GM12873 (cell line): Measurements from ENCODE around the gene SRCIN1.

Experiments
- TF ChIP-seq, protein P1 (sequence below): IDR thresholded peaks from 2 replicates; pipeline ENCODE4 v1.5.1; 2012; ENCODE audit warnings: low read depth, mild to moderate bottlenecking, moderate library complexity, low read length, control low read depth; ENCODE audit not compliant: insufficient read depth; ENCODE audit errors: missing control alignments

SRCIN1 gene

DNA sequence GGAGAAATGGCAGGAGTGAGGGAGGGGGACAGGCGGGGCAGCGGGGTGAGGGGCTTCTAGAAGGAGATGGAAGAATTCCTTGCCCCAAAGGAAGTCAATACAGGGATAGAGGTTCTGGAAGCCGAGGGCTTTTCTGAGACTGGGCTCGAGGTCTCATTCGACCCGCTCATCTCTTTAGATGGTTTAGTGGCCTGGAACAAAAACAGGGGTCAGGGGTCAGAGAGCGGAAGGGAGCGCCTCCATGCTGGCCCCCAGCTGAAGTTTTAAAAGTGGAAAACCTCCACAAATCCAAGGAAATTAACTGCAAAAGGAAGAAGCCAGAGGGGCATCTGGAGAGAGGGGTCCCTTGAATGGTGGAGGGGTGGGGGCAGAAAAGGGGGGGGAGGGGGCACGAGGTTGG is 72.5 kb downstream of the SRCIN1 start:
- TF ChIP-seq, protein P1, sequence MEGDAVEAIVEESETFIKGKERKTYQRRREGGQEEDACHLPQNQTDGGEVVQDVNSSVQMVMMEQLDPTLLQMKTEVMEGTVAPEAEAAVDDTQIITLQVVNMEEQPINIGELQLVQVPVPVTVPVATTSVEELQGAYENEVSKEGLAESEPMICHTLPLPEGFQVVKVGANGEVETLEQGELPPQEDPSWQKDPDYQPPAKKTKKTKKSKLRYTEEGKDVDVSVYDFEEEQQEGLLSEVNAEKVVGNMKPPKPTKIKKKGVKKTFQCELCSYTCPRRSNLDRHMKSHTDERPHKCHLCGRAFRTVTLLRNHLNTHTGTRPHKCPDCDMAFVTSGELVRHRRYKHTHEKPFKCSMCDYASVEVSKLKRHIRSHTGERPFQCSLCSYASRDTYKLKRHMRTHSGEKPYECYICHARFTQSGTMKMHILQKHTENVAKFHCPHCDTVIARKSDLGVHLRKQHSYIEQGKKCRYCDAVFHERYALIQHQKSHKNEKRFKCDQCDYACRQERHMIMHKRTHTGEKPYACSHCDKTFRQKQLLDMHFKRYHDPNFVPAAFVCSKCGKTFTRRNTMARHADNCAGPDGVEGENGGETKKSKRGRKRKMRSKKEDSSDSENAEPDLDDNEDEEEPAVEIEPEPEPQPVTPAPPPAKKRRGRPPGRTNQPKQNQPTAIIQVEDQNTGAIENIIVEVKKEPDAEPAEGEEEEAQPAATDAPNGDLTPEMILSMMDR, result no peak

- TF ChIP-seq, protein P1, result no peak
These were observed 73.3 kb downstream of the SRCIN1 start for GRCh38 chr17:38532451-38532850.

GRCh38 chr17:38512473-38513058 is 93.2 kb downstream of the SRCIN1 start:
- TF ChIP-seq, protein P1, result no peak

DNA sequence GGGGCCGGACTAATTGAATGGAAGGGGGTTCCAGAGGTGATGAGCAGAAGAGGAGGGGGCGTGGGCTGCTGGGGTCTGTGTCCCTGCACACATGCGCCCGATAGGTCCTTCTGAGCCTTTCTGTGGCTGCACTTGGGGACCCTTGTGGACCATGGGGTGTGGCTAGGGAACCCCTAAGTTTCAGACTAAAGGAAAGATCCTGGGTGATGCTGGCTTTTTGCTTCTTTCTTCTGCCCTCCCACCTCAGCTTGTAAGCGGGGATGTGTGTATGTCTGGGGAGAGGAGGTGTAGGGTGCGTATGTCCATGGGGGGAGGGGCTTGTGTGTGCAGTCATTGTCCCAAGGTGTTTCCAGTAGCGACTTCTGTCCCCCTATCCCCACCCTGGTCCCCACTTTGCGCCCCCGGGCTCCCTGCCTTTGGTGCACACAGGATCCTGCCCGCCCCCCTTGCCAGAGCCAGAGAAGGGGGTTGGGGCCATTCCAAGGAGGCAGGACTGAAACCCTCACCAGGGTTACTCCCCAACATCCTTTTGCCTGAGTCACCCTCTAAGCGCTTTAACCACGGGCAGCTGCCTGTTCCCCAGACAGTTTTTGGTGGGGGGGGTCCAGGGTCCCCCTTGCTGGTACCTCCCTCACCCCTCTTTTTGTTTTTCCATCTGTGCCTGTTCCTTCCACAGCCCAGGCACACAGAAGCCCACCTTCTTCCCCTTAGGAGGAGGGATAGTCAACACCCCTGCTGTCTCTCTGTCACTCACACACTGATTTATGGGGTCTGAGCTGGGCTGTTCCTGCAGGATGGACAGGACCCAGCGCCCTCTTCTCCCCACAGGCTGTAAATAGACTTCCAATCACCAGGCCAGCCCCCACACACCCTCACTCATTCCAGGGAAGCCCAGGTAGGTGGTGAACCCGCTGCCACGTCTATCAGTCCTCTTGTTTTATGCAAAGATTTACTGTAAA is 94.3 kb downstream of the SRCIN1 start:
- TF ChIP-seq, protein P1, result no peak

DNA sequence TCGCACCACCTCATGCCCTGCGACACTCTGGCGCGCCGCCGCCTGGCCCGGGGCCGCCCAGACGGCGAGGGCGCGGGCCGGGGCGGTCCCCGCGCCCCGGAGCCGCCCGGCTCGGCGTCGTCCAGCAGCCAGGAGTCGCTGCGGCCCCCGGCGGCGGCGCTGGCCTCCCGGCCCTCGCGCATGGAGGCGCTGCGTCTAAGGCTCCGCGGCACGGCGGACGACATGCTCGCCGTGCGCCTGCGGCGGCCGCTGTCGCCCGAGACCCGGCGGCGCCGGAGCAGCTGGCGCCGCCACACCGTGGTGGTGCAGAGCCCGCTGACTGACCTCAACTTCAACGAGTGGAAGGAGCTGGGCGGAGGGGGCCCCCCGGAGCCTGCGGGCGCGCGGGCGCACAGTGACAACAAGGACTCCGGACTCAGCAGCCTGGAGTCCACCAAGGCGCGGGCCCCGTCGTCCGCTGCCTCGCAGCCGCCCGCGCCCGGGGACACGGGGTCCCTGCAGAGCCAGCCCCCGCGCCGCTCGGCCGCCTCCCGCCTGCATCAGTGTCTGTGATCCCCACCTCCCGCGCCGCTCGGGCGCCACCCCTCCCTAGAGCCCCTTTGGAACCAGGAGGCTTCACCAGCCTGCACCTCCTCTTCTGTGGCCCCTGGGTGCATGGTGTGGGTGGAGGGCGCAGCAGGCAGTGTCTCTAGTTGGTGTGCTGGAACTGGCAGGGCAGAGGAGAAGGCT is 95.2 kb downstream of the SRCIN1 start:
- TF ChIP-seq, protein P1, result no peak

- TF ChIP-seq, protein P1, result no peak
These were observed 95.9 kb downstream of the SRCIN1 start for GRCh38 chr17:38509772-38510420.
